Stimulated activated naive CD8-positive, alpha-beta T cell treated with anti-CD3 and anti-CD28 coated beads, Interleukin-15, amount 100 ng/mL, for 72 hours (primary cell): ENCODE results near the gene TMEM212.

ENCODE experiments used
- ATAC-seq: fragments of 150-1000 bp; cut with Tn5 transposase; 2 replicates; pipeline ENCODE4 v1.10.0; 2021; ENCODE audit warnings: mild to moderate bottlenecking, moderate library complexity
- DNase-seq, 2 donors: peaks; one replicate each; pipeline ENCODE4 v3.0.0; 2021 to 2022
- H3K27ac Mint-ChIP-seq, 2 donors: one replicate each; pipeline ENCODE4 v1.8.0; 2022; ENCODE audit warnings: mild to moderate bottlenecking in 2 of 2, mixed read lengths in 2 of 2, moderate library complexity in 2 of 2
- H3K27me3 Mint-ChIP-seq: one replicate; pipeline ENCODE4 v1.8.0; 2022; ENCODE audit warnings: mixed read lengths
- H3K4me1 Mint-ChIP-seq: one replicate; pipeline ENCODE4 v1.8.0; 2022; ENCODE audit warnings: mild to moderate bottlenecking, mixed read lengths
- H3K4me3 Mint-ChIP-seq, 2 donors: one replicate each; pipeline ENCODE4 v1.8.0; 2022; ENCODE audit warnings: mild to moderate bottlenecking in 2 of 2, mixed read lengths in 2 of 2, moderate library complexity in 1 of 2
- H3K9me3 Mint-ChIP-seq, 2 donors: one replicate each; pipeline ENCODE4 v1.8.0; 2022; ENCODE audit warnings: mixed read lengths in 2 of 2

Gene TMEM212

DNA sequence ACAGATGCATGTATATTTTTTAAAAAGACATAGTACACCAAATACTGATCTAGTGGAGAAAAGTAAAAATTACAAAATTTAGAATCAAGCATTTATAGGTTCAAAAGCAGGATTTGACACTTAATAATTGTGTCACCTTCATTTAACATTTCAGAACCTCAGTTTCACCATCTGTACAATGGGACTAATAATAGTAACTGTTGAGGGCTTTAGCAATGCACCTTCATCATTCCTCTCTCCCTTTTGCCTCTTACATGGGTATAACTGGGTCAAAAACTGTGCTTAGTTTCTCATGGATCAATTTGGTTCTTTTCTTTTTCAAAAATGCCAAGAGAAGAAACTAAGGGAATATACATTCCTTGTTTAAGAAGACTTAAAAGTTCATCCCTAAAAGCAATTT lies 5.5 kb upstream of the TMEM212 start:
- Mint-ChIP-seq H3K9me3 (no peaks in the 10 kb centered on the region), H3K4me3 (no peak overlapping the region), H3K27ac (no peak overlapping the region), H3K27me3 (peaks cover 23% of the 10 kb centered on the region), H3K4me1 (no peaks in the 10 kb centered on the region)
- DNase-seq: no peak
- ATAC-seq: no peak

DNA sequence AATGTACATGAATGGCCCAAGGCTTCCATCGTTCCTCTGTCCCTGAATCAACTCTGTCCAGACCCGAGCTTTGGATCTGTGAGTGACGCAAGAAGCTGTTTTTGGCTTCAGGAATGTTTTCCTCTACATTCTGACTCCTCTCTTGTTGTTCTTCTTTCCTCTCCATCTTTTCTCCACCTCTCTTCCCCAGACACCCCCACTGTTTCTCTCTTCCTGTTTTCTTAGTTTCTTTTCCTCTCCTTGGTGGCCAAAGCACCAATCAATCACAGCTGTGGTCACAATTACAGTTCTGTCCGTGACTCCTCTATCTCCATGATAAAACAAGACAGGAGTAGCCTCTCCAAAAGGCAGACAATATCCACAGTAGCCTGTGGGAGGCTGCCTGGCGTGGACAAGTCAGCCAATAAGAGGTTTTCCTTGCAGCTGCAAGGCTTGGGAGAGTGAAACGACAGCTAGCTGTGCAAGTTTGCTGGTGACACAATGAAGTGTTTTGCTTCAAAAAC lies 4.9 kb upstream of the TMEM212 start:
- ATAC-seq (no peak), DNase-seq (no peak)
- Mint-ChIP-seq H3K4me1 (no peaks in the 10 kb centered on the region), H3K9me3 (no peaks in the 10 kb centered on the region), H3K27ac (no peak overlapping the region), H3K27me3 (peaks cover 19% of the 10 kb centered on the region), H3K4me3 (no peak overlapping the region)

DNA sequence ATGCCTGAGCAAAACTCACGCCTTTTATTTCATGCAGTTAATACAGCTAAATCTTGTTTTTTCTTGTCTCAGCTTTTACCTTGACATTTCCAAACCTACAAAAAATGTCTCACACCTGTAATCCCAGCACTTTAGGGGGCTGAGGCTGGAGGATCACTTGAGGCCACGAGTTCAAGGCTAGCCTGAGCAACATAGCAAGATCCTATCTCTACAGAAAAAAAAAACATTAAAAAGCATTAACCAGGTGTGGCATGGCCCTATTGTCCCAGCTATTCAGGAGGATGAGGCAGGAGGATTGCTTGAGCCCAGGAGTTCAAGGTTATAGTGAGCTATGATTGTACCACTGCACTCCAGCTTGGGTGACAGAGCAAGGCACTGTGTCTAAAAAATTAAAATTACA lies 3.9 kb upstream of the TMEM212 start:
- no peak for DNase-seq
- Mint-ChIP-seq H3K27me3 (peaks cover 19% of the 10 kb centered on the region), H3K27ac (no peak overlapping the region), H3K4me1 (no peaks in the 10 kb centered on the region), H3K4me3 (no peak overlapping the region), H3K9me3 (no peaks in the 10 kb centered on the region)
- no peak for ATAC-seq

DNA sequence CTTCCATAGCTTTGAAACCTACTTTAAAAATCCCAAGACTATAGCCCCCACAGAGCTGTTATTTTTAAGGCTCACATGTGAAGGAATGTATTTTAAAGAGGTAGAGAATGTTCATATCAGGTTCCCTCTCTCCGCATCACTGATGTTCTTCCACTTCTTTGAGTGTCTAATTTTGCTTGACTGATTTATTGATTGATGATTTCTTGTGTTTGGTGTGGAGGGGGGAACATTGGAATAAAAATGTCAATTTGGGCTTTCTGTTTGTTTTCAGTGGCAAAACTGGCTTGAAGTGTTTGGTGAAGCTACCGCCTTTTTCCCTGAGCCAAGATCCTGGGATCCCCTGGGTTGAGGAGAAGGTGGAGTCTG lies 2.7 kb upstream of the TMEM212 start:
- Mint-ChIP-seq H3K4me1 (peaks cover 1% of the 10 kb centered on the region), H3K27me3 (peaks cover 19% of the 10 kb centered on the region), H3K4me3 (no peak overlapping the region), H3K27ac (no peak overlapping the region), H3K9me3 (no peaks in the 10 kb centered on the region)
- DNase-seq (no peak), ATAC-seq (no peak)

GRCh38 chr3:171840811-171841619 lies 2.1 kb upstream of the TMEM212 start:
- DNase-seq: no peak
- Mint-ChIP-seq H3K9me3 (peaks cover 0 to 3% of the 10 kb centered on the region in 2 donors), H3K27ac (no peak overlapping the region), H3K4me3 (no peak overlapping the region), H3K27me3 (peaks cover 19% of the 10 kb centered on the region), H3K4me1 (peaks cover 7% of the 10 kb centered on the region)
- no peak for ATAC-seq

- Mint-ChIP-seq H3K9me3 (peaks cover 0 to 6% of the 10 kb centered on the region in 2 donors), H3K4me1 (peaks cover 13% of the 10 kb centered on the region), H3K4me3 (no peak overlapping the region), H3K27me3 (peaks cover 19% of the 10 kb centered on the region), H3K27ac (no peak overlapping the region)
- DNase-seq: no peak
- ATAC-seq: no peak
Measured at GRCh38 chr3:171841620-171842000, 1.5 kb upstream of the TMEM212 start.

- H3K27me3 Mint-ChIP-seq: peaks cover 24% of the 10 kb centered on the region
- ATAC-seq (no peak), DNase-seq (no peak)
- H3K27ac Mint-ChIP-seq: no peak overlapping the region
- peaks cover 0 to 6% of the 10 kb centered on the region in 2 donors for H3K9me3 Mint-ChIP-seq
- no peak overlapping the region for H3K4me3 Mint-ChIP-seq
- peaks cover 29% of the 10 kb centered on the region for H3K4me1 Mint-ChIP-seq
Measured at GRCh38 chr3:171844873-171845272, 1.7 kb downstream of the TMEM212 start.

GRCh38 chr3:171845481-171846284 lies 2.5 kb downstream of the TMEM212 start:
- no peak for ATAC-seq
- no peak for DNase-seq
- peak overlapping the region in 1 of 2 donors; percentile 67 for H3K27ac Mint-ChIP-seq
- peaks cover 29% of the 10 kb centered on the region for H3K4me1 Mint-ChIP-seq
- H3K4me3 Mint-ChIP-seq: no peak overlapping the region
- H3K27me3 Mint-ChIP-seq: peaks cover 25% of the 10 kb centered on the region
- peaks cover 0 to 6% of the 10 kb centered on the region in 2 donors for H3K9me3 Mint-ChIP-seq

DNA sequence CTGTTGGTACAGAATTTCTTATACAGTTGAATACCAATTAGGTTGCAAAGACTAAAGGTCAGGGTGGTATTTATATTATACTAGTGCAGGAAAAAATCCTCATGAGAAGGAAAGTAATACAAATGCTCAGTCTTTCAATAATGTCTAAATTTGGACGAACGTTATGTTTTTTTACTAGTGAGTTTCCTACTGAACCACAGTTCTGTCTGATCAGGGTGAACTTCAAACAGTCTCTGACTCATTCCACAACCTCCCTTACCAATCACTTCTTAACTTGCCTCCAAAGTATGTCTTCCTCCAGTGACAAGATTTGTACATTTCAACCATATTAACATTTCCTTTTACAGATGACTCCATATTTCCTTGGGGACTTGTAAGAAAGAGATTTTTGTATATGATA lies 3.4 kb downstream of the TMEM212 start:
- ATAC-seq: peak; percentile 99
- peak overlapping the region in 1 of 2 donors; percentile 76 for H3K27ac Mint-ChIP-seq

DNA sequence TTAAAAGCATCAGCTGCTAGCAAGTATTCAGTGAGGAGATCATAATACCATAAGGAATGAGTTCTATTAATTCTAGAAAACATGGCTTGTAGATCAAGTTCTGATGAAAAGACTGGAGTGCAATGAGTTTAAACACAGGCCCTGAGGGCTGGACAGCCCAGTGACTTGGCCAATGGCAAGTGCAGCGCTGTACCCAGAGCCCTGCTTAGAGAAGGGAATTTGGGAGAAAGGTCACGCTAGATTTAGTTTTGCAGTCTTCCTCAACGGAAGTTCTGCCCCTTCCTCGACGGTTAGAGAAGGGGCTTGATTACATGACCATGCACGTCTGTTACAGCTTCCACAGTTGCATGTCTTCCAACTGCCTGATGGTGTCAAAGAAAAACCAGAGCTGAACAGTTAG lies 4.0 kb downstream of the TMEM212 start:
- DNase-seq (no peak), ATAC-seq (peak; percentile 5)
- H3K27me3 Mint-ChIP-seq: peaks cover 30% of the 10 kb centered on the region
- peaks cover 37% of the 10 kb centered on the region for H3K4me1 Mint-ChIP-seq
- H3K9me3 Mint-ChIP-seq: peaks cover 0 to 6% of the 10 kb centered on the region in 2 donors
- H3K27ac Mint-ChIP-seq: peak overlapping the region in 1 of 2 donors; percentile 76
- H3K4me3 Mint-ChIP-seq: peak overlapping the region; percentile 45 to 59

More for the DNA sequence above, 3.4 kb downstream of the TMEM212 start:
- H3K4me3 Mint-ChIP-seq: peak overlapping the region; percentile 45 to 59
- peaks cover 37% of the 10 kb centered on the region for H3K4me1 Mint-ChIP-seq
- peak; percentile 12 to 25 for DNase-seq
- H3K27me3 Mint-ChIP-seq: peaks cover 29% of the 10 kb centered on the region
- H3K9me3 Mint-ChIP-seq: peaks cover 0 to 6% of the 10 kb centered on the region in 2 donors

GRCh38 chr3:171847595-171848259 lies 4.6 kb downstream of the TMEM212 start:
- Mint-ChIP-seq H3K27ac (no peak overlapping the region), H3K4me1 (peaks cover 37% of the 10 kb centered on the region), H3K27me3 (peaks cover 36% of the 10 kb centered on the region), H3K4me3 (peak overlapping the region in 1 of 2 donors; percentile 45), H3K9me3 (peaks cover 2 to 6% of the 10 kb centered on the region in 2 donors)
- ATAC-seq: no peak
- no peak for DNase-seq

DNA sequence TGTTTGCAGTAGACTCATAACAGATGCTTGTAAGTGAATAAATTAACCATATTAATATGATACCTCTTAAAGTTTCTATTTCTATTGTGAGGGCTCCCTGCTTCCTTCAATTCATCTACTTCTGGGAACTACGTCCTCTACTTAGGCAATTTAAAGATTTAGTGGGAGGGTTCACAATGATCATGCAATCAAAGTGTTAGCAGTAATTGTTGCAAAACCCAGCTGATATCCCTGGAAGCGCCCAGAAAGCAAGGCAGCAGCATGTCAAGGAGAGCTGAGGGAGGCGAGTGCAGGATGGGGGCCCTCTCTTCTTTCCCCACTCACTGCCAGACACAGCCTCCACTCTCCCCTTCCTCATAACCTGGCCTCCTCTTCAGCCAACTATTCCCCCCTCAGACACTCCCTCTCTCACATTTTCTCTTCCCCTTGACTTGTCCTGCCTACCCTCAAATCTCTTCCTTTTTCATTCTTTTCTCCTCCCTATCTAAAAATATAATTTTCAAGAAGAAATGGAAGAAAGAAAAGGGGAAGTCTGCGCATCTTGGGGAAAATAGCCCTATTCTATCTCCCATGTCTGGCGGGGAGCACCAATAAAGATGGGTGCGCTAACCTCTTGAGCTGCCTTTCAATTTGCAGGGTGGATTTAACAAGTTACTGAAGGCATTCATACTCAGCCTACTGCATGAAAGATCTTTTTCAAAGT lies 6.6 kb downstream of the TMEM212 start:
- no peak overlapping the region for H3K27ac Mint-ChIP-seq
- H3K4me3 Mint-ChIP-seq: no peak overlapping the region

DNA sequence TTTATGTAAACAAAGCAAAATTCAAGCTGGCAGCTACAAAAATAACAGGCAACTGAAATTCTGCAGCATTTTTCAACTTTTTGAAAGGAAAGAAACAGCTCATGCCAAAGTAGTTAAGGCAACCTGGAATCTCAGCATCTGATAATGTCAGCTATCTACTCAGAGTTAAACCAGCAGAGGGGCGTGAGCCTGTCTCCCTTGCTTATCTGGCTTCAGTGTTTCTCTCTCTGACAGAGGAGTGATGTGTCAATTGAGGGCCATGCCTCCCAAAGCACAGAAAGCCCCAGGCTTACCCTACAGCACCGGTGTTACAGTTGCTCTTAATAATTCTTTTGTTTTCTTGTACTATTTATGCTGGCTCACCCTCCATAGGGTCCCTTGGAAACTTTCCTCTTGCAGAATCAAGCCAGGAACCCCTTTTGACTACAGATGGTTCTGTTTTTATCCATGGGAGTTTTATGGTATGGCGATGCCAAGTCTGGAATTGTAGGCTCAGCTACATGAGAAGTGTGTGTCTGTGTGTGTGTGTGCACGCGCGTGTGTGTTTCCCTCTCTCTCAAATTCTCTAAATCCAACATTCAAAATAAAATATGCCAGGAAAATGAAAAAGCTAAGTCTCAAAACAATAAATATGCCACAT lies 7.3 kb downstream of the TMEM212 start:
- DNase-seq: no peak
- H3K27ac Mint-ChIP-seq: no peak overlapping the region
- no peak for ATAC-seq
- H3K4me3 Mint-ChIP-seq: no peak overlapping the region
- H3K9me3 Mint-ChIP-seq: peaks cover 19 to 20% of the 10 kb centered on the region in 2 donors
- H3K27me3 Mint-ChIP-seq: peaks cover 41% of the 10 kb centered on the region
- peaks cover 36% of the 10 kb centered on the region for H3K4me1 Mint-ChIP-seq

More for the DNA sequence above, 6.6 kb downstream of the TMEM212 start:
- peaks cover 37% of the 10 kb centered on the region for H3K4me1 Mint-ChIP-seq
- ATAC-seq (no peak), DNase-seq (no peak)
- peaks cover 19 to 20% of the 10 kb centered on the region in 2 donors for H3K9me3 Mint-ChIP-seq
- H3K27me3 Mint-ChIP-seq: peaks cover 41% of the 10 kb centered on the region

DNA sequence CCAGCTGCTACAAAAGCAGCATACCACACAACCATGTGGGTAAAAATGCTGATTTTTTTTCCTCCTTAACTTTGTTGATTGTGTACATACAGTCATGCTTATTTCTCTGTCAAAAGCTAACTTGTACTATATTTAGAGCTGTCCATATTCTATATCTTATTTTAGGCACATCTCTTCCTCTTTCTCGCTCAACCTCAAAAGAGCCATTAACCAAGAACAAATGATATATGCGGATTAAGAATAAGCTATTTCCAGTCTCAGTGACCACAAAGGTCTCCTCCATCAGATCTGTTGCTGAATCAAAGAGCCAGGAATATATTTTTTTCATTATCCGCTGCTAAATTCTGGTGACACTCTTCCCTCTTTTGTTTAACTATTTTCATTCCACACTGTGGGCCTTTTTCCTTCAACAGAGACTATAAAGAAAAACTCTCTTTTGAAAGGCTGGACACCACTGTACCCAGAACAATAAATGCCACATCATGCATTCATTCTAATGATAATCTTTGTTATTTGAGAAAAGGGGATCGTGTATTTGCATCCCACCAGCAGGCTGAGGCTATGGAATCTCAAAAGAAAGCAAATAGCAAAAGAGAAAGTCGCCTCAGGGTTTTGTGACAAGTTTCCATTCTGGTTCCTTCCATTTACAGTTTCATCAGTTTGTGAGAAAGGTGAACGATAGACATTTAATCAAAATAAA lies 8.0 kb downstream of the TMEM212 start:
- Mint-ChIP-seq H3K4me3 (no peak overlapping the region), H3K27me3 (peaks cover 41% of the 10 kb centered on the region), H3K4me1 (peaks cover 30% of the 10 kb centered on the region), H3K27ac (no peak overlapping the region), H3K9me3 (peaks cover 15 to 20% of the 10 kb centered on the region in 2 donors)
- ATAC-seq (no peak), DNase-seq (no peak)
